ENCODE measurements around the gene SLC38A7.
"Not testable (repeated sequence)": the region's sequence is repeated elsewhere in the genome, so short reads cannot be mapped to it uniquely, and the experiment has no call there.

SLC38A7 gene

DNA sequence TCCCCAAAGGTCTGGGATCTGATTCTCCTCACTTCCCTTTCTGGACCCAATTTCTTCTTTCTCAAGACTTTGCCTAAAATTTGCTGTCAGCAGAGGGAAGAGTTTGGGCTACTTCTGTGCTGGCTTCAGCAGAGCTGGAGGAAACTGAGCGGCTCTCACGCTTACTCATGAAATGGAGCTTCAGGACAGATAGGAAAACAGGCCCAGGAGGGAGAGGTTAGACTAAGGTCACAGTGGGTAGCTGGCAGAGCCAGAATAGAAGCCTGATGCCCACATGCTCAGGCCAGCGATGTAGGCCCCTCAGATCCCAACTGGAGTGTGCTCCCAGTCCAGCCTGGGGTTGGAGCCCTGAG is 593 bp downstream of the SLC38A7 start:
- DNase-seq (ENCODE audit: low read depth) = no peak

DNA sequence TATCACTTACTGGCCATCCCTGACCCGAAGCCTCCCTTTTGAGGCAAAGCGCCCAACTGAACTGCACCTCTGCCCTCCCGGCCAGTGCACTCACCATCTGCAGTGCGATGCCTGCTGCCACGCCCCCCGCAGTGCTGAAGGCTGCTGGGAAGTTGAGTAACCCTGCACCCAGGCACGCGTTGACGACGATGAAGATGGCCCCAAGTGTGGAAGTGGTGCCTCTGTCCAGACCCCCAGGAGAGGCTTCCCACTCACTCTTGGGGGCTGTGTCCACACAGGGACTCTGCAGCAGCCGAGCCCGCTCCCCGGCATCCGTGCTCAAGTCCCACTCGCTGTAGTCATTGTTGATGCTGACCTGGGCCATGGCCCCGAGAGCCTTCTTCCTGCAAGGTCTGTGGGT is 4.8 kb downstream of the SLC38A7 start:
- DNase-seq (ENCODE audit: low read depth) = no peak
- no peak overlapping the region for H3K4me3 ChIP-seq (ENCODE audit: low read depth, low read length)

More for the DNA sequence above, 593 bp downstream of the SLC38A7 start:
- H3K4me3 ChIP-seq (ENCODE audit: low read depth, low read length) = peak overlapping the region; percentile 98

GRCh38 chr16:58678716-58679115 is 5.9 kb downstream of the SLC38A7 start:
- no peak for DNase-seq (ENCODE audit: low read depth)

GRCh38 chr16:58678269-58678668 is 6.3 kb downstream of the SLC38A7 start:
- no peak overlapping the region for H3K4me3 ChIP-seq (ENCODE audit: low read depth, low read length)
- DNase-seq (ENCODE audit: low read depth) = no peak

More at GRCh38 chr16:58678716-58679115, 5.9 kb downstream of the SLC38A7 start:
- no peak overlapping the region for H3K4me3 ChIP-seq (ENCODE audit: low read depth, low read length)

GRCh38 chr16:58670946-58671583 is 13.5 kb downstream of the SLC38A7 start:
- DNase-seq (ENCODE audit: low read depth) = no peak
- no peak overlapping the region for H3K4me3 ChIP-seq (ENCODE audit: low read depth, low read length)

DNA sequence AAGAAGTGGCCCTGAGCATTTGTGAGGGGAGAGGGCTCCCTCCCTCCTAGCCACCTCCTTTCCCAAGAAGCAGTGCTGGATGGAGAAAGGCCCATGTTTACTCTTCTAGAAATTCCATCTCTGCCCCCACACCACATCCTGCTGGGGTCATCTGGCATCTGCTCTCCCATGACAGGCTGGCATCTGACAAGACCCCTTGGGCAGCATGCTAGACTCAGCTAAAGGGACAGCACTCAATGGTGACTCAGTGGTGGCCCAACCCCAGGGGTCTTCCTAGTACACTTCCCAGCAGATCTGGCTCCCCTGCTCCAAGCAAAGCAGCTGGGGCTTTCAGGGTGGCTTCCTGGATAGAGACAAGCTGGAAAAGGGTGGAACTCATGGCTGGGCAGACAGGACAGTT is 14.4 kb downstream of the SLC38A7 start:
- DNase-seq (ENCODE audit: low read depth) = no peak

DNA sequence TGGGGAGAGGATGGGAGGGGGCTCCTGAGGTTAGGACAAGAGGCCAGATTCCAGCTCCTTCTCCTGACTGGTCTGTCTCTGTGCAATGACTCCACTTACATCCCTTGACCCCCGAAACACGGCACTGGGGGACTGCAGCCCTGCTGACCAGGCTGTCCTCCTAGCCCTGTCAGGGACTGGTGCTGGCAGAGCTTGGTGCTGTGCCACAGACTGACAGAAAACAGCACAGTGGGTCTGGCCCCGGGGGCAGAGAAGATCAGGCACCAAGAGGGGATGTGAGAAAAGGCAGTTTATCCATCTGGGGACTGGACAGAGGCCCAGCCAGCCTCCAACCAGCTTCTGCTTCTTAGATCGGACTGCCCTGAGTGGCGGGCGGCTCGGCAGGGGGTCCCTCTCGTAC is 19.4 kb downstream of the SLC38A7 start:
- no peak for DNase-seq (ENCODE audit: low read depth)
- no peak overlapping the region for H3K4me3 ChIP-seq (ENCODE audit: low read depth, low read length)

More for the DNA sequence above, 14.4 kb downstream of the SLC38A7 start:
- no peak overlapping the region for H3K4me3 ChIP-seq (ENCODE audit: low read depth, low read length)

- H3K4me3 ChIP-seq (ENCODE audit: low read depth, low read length) = no peak overlapping the region
- peak; percentile 58 for DNase-seq (ENCODE audit: low read depth)
Measured at GRCh38 chr16:58661199-58661830, 23.3 kb downstream of the SLC38A7 start.

- not testable (repeated sequence) for DNase-seq (ENCODE audit: low read depth); H3K4me3 ChIP-seq (ENCODE audit: low read depth, low read length)
Measured at GRCh38 chr16:58659911-58660310, 24.7 kb downstream of the SLC38A7 start.

- no peak overlapping the region for H3K4me3 ChIP-seq (ENCODE audit: low read depth, low read length)
- DNase-seq (ENCODE audit: low read depth) = peak; percentile 9
Measured at GRCh38 chr16:58658796-58659211, 25.8 kb downstream of the SLC38A7 start.

GRCh38 chr16:58656899-58657298 is 27.7 kb downstream of the SLC38A7 start:
- DNase-seq (ENCODE audit: low read depth) = no peak
- no peak overlapping the region for H3K4me3 ChIP-seq (ENCODE audit: low read depth, low read length)

GRCh38 chr16:58655215-58655596 is 29.4 kb downstream of the SLC38A7 start:
- no peak overlapping the region for H3K4me3 ChIP-seq (ENCODE audit: low read depth, low read length)
- DNase-seq (ENCODE audit: low read depth) = no peak

- H3K4me3 ChIP-seq (ENCODE audit: low read depth, low read length) = no peak overlapping the region
- no peak for DNase-seq (ENCODE audit: low read depth)
Measured at GRCh38 chr16:58654560-58655214, 29.9 kb downstream of the SLC38A7 start.

- no peak for DNase-seq (ENCODE audit: low read depth)
- H3K4me3 ChIP-seq (ENCODE audit: low read depth, low read length) = no peak overlapping the region
Measured at GRCh38 chr16:58652741-58653140, 31.8 kb downstream of the SLC38A7 start.

DNA sequence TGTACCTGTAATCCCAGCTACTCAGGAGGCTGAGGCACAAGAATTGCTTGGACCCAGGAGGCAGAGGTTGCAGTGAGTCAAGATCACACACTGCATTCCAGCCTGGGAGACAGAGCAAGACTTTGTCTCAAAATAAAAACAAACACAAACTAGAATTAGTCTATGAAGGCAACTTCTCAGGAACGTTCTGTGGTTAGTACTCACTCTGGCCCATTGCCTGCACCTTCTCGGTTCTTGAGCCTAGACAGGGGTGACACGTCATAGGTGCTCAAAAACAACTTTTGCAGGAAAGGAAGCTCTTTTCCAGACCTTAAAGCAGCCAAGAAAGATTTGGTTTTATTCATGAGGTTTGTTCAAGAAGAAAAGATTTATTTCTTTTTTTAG is 32.6 kb downstream of the SLC38A7 start:
- no peak for DNase-seq (ENCODE audit: low read depth)
- H3K4me3 ChIP-seq (ENCODE audit: low read depth, low read length) = no peak overlapping the region

DNA sequence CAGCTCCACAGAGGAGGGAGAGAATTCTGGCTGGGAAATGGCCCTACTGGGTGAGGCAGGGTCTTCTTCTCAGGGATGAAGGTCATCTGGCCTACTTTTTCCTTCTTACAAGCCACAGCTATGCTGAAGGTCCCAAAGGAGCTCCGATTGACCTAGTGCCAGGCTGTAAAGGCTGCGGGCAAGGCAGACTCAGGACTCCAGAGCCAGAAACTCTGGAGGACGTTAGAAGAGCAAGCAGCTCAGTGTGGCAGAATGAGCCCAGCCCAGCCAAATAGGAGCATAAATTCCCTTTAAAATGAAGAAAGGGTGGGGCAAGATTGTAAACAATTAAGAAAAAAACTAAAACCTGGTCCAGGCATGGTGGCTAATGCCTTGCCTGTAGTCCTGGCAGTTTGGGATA is 34.9 kb downstream of the SLC38A7 start:
- no peak overlapping the region for H3K4me3 ChIP-seq (ENCODE audit: low read depth, low read length)
- no peak for DNase-seq (ENCODE audit: low read depth)

DNA sequence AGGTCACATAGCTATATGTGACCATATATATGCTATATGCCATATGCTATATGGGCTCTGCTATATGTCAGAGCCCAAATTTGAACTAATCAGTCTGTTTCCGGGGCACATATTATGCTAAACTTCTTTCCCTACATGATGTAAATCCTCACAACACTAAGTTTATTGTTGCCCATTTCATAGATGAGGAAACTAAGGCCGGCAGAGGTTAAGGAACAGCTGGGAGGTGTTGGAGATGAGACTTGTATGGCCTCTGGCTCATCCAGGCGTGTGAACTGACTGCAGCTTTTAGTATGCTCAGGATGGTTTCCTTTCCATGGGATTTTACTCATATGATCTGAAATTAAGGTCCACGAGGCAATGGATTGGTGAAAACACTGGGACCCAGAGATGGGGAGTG is 37.5 kb downstream of the SLC38A7 start:
- no peak for DNase-seq (ENCODE audit: low read depth)
- no peak overlapping the region for H3K4me3 ChIP-seq (ENCODE audit: low read depth, low read length)

DNA sequence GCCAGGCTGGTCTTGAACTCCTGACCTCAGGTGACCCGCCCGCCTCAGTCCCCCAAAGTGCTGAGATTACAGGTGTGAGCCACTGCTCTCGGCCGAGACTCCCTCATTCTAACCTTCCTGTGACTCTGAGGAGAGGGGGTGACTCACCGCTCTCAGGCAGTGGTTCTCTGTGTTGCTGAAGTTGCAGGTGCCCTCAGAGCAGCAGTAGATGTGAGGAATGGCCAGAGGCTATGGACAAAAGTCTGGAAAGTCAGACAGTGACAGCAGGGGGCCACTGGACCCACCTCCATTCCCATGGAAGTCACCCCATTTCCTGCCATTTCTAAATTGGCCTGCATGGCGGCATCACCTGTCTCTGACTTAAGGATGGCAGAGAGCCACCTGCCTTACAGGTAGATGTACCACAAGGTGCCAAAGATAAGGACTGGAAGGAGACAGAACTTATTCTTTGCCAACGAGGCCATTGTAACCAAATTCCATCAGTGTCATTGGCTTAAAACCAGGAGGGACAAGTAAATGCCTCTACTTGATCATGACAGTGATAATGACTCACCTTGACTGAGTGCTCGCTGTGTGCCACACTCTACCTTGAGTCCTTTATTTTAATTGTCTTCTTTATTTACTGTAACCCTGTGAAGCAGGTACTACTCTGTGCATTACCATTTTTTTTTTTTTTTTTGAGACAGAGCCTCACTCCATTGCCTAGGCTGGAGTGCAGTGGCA is 39.6 kb downstream of the SLC38A7 start:
- no peak overlapping the region for H3K4me3 ChIP-seq (ENCODE audit: low read depth, low read length)
- no peak for DNase-seq (ENCODE audit: low read depth)

- no peak overlapping the region for H3K4me3 ChIP-seq (ENCODE audit: low read depth, low read length)
- no peak for DNase-seq (ENCODE audit: low read depth)
Measured at GRCh38 chr16:58644108-58644507, 40.5 kb downstream of the SLC38A7 start.

DNA sequence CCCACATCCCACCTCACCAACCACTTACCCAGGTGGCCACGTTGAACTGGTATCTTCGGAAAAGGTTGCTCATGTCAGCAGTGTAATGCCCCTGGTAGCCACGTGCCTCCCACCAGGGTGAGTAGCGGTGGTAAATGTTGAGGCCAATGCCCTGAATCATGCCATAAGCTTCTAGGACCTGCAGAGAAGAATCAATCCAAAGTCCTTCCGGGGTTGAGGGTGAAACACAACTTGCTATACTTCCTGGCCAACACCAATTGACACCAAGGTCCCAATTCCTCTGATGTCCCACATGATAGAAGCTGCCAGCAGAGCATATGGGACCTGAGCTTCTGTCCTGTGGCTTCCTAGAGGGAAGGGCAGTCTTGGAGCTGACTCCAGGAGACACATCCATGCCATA is 43.6 kb downstream of the SLC38A7 start:
- no peak for DNase-seq (ENCODE audit: low read depth)
- no peak overlapping the region for H3K4me3 ChIP-seq (ENCODE audit: low read depth, low read length)
